ENCODE measurements around the gene CCT5. TPM values are rescaled to one million over a fixed set of nuclear protein-coding genes. Genes with fewer than 3 reads are reported as not detected.
"Not testable (repeated sequence)": the region's sequence is repeated elsewhere in the genome, so short reads cannot be mapped to it uniquely, and the experiment has no call there.

Gene CCT5
- total and polyA plus RNA-seq, 2 donors from 2014 or later = 130 to 136 TPM

- Histone ChIP-seq H3K36me3 (ENCODE audit: control insufficient read depth in 2 of 3, insufficient read depth in 3 of 3, low read length in 3 of 3) (peaks cover 4 to 18% (median 12%) of the 10 kb centered on the region in 3 donors), H3K9ac (ENCODE audit: low read length in 3 of 3) (no peak overlapping the region), H3K9me3 (ENCODE audit: control insufficient read depth in 2 of 3, insufficient read depth in 1 of 3, low read length in 3 of 3) (no peaks in the 10 kb centered on the region), H3K27me3 (ENCODE audit: control insufficient read depth, insufficient read depth, low read length) (no peaks in the 10 kb centered on the region), H3K27ac (ENCODE audit: low read depth in 2 of 2, low read length in 2 of 2) (no peak overlapping the region), H3K4me3 (ENCODE audit: low read length in 3 of 3) (no peak overlapping the region), H3K4me1 (ENCODE audit: control insufficient read depth in 2 of 3, insufficient read depth in 2 of 3, low read depth in 1 of 3, low read length in 3 of 3) (no peaks in the 10 kb centered on the region)
- FAIRE-seq = no peak
- TF ChIP-seq CTCF (IDR thresholded peaks at IDR 0.05; ENCODE audit: borderline replicate concordance, extremely low read depth, insufficient read depth) = no peak
- intact Hi-C loops (cut with DNase I) = no loop called here
- DNase-seq = no peak
Observed at GRCh38 chr5:10268100-10268499, 18.0 kb downstream of the CCT5 start.

GRCh38 chr5:10272053-10272874 lies 22.2 kb downstream of the CCT5 start:
- intact Hi-C loops (cut with DNase I) = no loop called here
- FAIRE-seq = no peak
- no peak for TF ChIP-seq CTCF (IDR thresholded peaks at IDR 0.05; ENCODE audit: borderline replicate concordance, extremely low read depth, insufficient read depth)

GRCh38 chr5:10272875-10273209 lies 22.8 kb downstream of the CCT5 start:
- DNase-seq; H3K27me3 ChIP-seq (ENCODE audit: control insufficient read depth, insufficient read depth, low read length); intact Hi-C loops (cut with DNase I); H3K9ac ChIP-seq (ENCODE audit: low read length in 3 of 3); H3K36me3 ChIP-seq (ENCODE audit: control insufficient read depth in 2 of 3, insufficient read depth in 3 of 3, low read length in 3 of 3); FAIRE-seq; H3K27ac ChIP-seq (ENCODE audit: low read depth in 2 of 2, low read length in 2 of 2); H3K9me3 ChIP-seq (ENCODE audit: control insufficient read depth in 2 of 3, insufficient read depth in 1 of 3, low read length in 3 of 3); H3K4me1 ChIP-seq (ENCODE audit: control insufficient read depth in 2 of 3, insufficient read depth in 2 of 3, low read depth in 1 of 3, low read length in 3 of 3); H3K4me3 ChIP-seq (ENCODE audit: low read length in 3 of 3): not testable (repeated sequence)

More at GRCh38 chr5:10272053-10272874, 22.2 kb downstream of the CCT5 start:
- Histone ChIP-seq H3K4me3 (ENCODE audit: low read length in 3 of 3) (no peak overlapping the region), H3K4me1 (ENCODE audit: control insufficient read depth in 2 of 3, insufficient read depth in 2 of 3, low read depth in 1 of 3, low read length in 3 of 3) (no peaks in the 10 kb centered on the region), H3K27me3 (ENCODE audit: control insufficient read depth, insufficient read depth, low read length) (no peaks in the 10 kb centered on the region), H3K36me3 (ENCODE audit: control insufficient read depth in 2 of 3, insufficient read depth in 3 of 3, low read length in 3 of 3) (no peaks in the 10 kb centered on the region), H3K27ac (ENCODE audit: low read depth in 2 of 2, low read length in 2 of 2) (peak overlapping the region in 1 of 2 donors; percentile 0), H3K9me3 (ENCODE audit: control insufficient read depth in 2 of 3, insufficient read depth in 1 of 3, low read length in 3 of 3) (no peaks in the 10 kb centered on the region), H3K9ac (ENCODE audit: low read length in 3 of 3) (no peak overlapping the region)
- DNase-seq = peak in 1 of 5 donors; percentile 12

- TF ChIP-seq CTCF (IDR thresholded peaks at IDR 0.05; ENCODE audit: borderline replicate concordance, extremely low read depth, insufficient read depth) = no peak
- intact Hi-C loops (cut with DNase I) = no loop called here
- peaks cover 0 to 10% (median 0%) of the 10 kb centered on the region in 3 donors for H3K36me3 ChIP-seq (ENCODE audit: control insufficient read depth in 2 of 3, insufficient read depth in 3 of 3, low read length in 3 of 3)
- no peaks in the 10 kb centered on the region for H3K9me3 ChIP-seq (ENCODE audit: control insufficient read depth in 2 of 3, insufficient read depth in 1 of 3, low read length in 3 of 3)
- no peak overlapping the region for H3K4me3 ChIP-seq (ENCODE audit: low read length in 3 of 3)
- H3K27me3 ChIP-seq (ENCODE audit: control insufficient read depth, insufficient read depth, low read length) = no peaks in the 10 kb centered on the region
- DNase-seq (peak in 1 of 5 donors; percentile 7), FAIRE-seq (no peak)
- no peak overlapping the region for H3K9ac ChIP-seq (ENCODE audit: low read length in 3 of 3)
- H3K27ac ChIP-seq (ENCODE audit: low read depth in 2 of 2, low read length in 2 of 2) = no peak overlapping the region
- H3K4me1 ChIP-seq (ENCODE audit: control insufficient read depth in 2 of 3, insufficient read depth in 2 of 3, low read depth in 1 of 3, low read length in 3 of 3) = no peaks in the 10 kb centered on the region
Observed at GRCh38 chr5:10275460-10275859, 25.4 kb downstream of the CCT5 start.
